GM20000 (cell line): Measurements from ENCODE around the gene NME9.

Experiments
- DNase-seq: peaks from one replicate; pipeline ENCODE4 v3.0.0; 2012; ENCODE audit warnings: low spot score
- TF ChIP-seq, protein P1 (sequence below): IDR thresholded peaks from 2 replicates; pipeline ENCODE4 v1.5.1; 2012; ENCODE audit warnings: mild to moderate bottlenecking, control low read depth; ENCODE audit errors: extremely low read depth, missing control alignments

Gene NME9

GRCh38 chr3:138354376-138354775 lies 24.7 kb upstream of the NME9 start:
- no peak for DNase-seq
- TF ChIP-seq, protein P1, sequence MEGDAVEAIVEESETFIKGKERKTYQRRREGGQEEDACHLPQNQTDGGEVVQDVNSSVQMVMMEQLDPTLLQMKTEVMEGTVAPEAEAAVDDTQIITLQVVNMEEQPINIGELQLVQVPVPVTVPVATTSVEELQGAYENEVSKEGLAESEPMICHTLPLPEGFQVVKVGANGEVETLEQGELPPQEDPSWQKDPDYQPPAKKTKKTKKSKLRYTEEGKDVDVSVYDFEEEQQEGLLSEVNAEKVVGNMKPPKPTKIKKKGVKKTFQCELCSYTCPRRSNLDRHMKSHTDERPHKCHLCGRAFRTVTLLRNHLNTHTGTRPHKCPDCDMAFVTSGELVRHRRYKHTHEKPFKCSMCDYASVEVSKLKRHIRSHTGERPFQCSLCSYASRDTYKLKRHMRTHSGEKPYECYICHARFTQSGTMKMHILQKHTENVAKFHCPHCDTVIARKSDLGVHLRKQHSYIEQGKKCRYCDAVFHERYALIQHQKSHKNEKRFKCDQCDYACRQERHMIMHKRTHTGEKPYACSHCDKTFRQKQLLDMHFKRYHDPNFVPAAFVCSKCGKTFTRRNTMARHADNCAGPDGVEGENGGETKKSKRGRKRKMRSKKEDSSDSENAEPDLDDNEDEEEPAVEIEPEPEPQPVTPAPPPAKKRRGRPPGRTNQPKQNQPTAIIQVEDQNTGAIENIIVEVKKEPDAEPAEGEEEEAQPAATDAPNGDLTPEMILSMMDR, result no peak

DNA sequence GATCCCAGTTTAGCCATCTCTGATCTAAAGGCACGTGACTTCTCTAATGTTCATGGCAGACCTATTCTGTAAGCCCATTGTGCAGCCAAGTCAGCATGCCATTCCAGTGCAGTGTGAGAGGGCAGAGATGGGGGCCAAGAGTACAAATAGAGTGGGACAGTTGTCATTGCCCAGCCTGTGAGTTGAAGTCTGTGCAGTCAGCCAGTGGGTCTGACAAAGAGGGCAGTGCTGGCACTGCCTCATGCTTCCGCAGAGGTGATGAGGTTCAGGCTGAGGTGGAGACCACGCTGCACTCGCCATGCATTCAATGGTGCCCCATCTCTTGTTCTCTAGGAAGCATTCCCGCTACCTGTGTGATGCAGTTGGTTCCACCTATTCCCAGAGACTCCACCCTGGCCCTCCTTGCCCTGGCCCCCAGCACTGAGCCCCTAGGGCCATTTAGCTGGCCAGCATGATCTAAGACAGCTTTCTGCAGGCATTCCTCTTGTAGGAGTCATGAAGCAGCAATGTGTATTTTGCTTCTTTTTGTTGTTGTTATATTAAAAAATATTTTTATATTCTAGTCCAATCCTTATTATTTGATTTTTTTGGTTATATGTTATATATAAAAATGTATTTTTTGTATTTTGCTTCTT lies 22.4 kb upstream of the NME9 start:
- no peak for DNase-seq
- TF ChIP-seq, protein P1, result no peak

GRCh38 chr3:138351151-138351550 lies 21.5 kb upstream of the NME9 start:
- TF ChIP-seq, protein P1, result no peak

DNA sequence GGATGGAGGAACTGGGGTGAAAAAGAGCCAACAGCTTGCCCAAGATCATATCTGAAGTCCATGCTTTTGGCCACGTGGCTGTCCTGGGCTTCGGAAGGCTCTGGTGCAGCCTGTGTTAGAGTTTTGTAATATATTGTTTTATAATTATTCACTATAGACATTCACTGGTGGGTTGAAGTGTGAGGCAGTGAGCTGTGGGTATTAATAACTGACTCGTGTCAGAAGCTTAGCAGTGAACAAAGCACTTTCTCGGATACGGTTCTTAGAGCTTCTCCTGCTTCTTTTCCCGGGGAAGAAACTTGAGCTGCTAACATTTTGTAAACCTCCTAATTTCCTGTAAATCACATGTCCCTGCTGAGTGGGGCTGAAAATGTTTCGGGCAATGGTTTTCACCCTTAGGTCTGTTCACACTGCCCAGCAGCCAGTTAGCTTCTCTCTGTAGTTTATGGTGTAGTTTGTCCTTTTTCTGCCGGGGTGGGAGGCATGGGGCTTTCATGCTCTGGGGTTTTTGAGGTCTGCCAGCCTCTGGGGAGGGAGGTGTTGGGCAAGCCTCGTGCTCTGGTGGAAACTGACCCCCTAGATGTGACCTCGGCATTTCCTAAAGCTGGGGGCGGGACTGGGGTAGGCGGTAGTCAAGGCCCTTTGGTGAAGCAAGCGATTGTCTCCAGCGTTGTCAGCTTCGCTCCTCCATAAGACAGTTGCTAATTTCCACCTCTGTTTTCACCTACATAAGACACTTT lies 20.4 kb upstream of the NME9 start:
- no peak for DNase-seq
- TF ChIP-seq, protein P1, result no peak

More at GRCh38 chr3:138351151-138351550, 21.5 kb upstream of the NME9 start:
- DNase-seq, result no peak

DNA sequence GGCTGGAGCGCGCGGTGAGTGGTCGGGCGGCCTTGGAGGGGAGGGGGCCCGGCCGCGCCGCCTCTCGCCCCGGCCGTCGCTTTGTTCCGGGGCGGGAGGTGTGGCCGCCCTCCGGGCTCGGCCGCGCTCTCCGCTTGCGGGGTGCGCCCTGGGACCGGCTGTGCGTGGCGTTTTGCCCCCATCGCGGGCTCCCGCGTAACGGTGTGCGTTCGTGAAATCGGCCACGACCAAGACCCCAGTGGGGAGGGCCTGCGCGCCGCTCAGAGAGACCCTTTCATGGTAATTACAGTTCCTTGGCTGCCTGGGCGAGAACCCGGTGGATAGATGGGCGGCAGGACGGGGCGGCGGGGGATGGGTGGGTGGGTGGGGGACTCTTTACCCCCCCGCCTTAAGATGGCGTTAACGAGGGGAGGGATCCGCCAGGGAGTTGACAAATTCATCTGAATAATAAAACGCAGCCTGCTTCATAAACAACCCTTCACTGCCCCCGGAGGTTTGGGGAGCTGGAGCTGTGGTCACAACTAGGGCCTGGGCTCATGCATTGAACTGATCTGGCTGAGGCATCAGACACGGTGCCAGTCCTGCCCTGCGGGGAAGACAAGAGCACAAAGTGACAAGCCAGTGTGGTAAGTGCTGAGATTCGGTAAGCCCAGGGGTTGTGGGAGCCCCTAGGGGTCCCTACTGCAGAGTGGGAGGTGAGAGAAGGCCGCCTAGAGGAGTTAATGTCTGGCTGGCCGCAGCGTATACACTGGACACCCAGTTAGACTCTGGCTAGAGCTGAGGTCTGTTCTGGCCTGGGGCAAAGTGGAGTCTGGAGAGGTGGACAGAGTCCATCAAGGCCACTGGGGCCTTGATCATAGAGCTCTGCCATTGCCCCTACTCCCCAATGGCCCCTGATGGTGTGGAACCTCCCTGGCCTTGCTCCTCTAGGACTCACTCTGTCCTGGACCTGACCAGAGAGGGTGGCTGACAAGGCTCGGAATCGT lies 19.4 kb upstream of the NME9 start:
- TF ChIP-seq, protein P1, result no peak
- peak; percentile 29 for DNase-seq

DNA sequence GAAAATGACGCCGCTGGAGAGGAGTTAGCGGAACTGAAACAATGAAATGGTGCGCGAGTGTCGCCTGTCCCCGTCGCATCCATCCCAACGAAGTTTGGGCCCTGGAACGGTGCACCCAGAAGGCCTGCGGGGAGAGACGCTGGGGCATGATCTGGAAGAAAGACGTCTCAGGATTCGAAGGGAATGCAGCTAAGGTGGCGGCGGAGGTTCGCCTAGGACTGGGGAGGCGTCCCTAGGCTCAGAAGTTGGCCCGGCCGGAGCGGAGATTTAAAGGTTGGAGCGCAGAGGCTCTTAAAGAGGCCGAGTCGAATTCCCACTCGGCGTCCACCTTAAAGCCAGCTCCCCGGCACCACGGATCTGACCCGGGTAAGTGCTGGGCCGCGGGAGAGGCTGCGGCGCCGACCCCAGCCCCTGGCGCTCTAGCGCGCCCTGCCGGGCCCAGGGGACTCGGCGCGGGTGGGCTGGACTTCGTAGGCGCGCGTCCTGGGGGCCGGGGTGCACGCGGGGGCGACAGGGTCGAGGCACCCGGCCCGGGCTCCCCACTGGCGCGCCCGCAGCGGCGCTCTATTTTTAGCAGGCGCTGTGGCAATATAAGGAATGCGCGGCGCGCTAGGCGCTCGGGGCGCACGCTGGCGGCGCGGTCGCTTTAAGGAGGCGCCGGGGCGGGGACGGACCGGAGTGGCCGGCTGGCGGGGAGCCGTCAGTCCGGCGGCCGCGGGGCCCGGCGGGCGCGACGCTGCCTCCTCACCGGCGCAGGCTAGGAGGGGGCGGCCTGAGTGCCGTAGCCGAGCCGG lies 18.5 kb upstream of the NME9 start, which contains the start of gene MRAS:
Gene MRAS (plus strand): TSS at position 620 of the 794 bp plus-strand sequence. CDS start 24,305 bp downstream, outside the sequence.
- TF ChIP-seq, protein P1, result no peak
- DNase-seq, result peak; percentile 50
